T-helper 22 cell (primary cell): ENCODE data around the gene PSMA2.
"Not testable (repeated sequence)": the region's sequence is repeated elsewhere in the genome, so short reads cannot be mapped to it uniquely, and the experiment has no call there.

Experiments used
- DNase-seq: peaks from one replicate; pipeline ENCODE4 v3.0.0-alpha.2; 2020; ENCODE audit warnings: low read depth

The PSMA2 gene

GRCh38 chr7:42906181-42906580 lies 25.8 kb downstream of the PSMA2 start:
- DNase-seq, result no peak

GRCh38 chr7:42902331-42902730 lies 29.6 kb downstream of the PSMA2 start:
- DNase-seq, result no peak

- DNase-seq, result no peak
Measured at GRCh38 chr7:42900842-42901241, 31.1 kb downstream of the PSMA2 start.

GRCh38 chr7:42893346-42894240 lies 38.4 kb downstream of the PSMA2 start:
- DNase-seq, result no peak

- no peak for DNase-seq
Measured at GRCh38 chr7:42886893-42887505, 45.0 kb downstream of the PSMA2 start.

GRCh38 chr7:42886129-42886528 lies 45.8 kb downstream of the PSMA2 start:
- no peak for DNase-seq

- not testable (repeated sequence) for DNase-seq
Measured at GRCh38 chr7:42885183-42885582, 46.8 kb downstream of the PSMA2 start.

GRCh38 chr7:42883950-42884349 lies 48.0 kb downstream of the PSMA2 start:
- DNase-seq, result no peak

- no peak for DNase-seq
Measured at GRCh38 chr7:42880392-42880791, 51.6 kb downstream of the PSMA2 start.

GRCh38 chr7:42878303-42878702 lies 53.7 kb downstream of the PSMA2 start:
- DNase-seq, result no peak

- no peak for DNase-seq
Measured at GRCh38 chr7:42877862-42878261, 54.1 kb downstream of the PSMA2 start.

GRCh38 chr7:42876182-42877068 lies 55.5 kb downstream of the PSMA2 start:
- DNase-seq, result no peak

GRCh38 chr7:42869131-42870020 lies 62.6 kb downstream of the PSMA2 start:
- DNase-seq, result no peak

GRCh38 chr7:42868480-42868879 lies 63.5 kb downstream of the PSMA2 start:
- no peak for DNase-seq
